K562 (cell line): ENCODE results near the gene JUND. TPM values are rescaled to one million over a fixed set of nuclear protein-coding genes. Genes with fewer than 3 reads are reported as not detected.
A peak's percentile ranks its signal among the peaks of the same experiment; 100 is the strongest.

Source experiments
- KLF6 ChIP-seq: fragments of 250-450 bp; sonication (Bioruptor Pico); IDR thresholded peaks from 2 replicates; pipeline ENCODE4 v1.4.0; 2020; ENCODE audit warnings: mild to moderate bottlenecking, moderate library complexity, borderline replicate concordance
- L3MBTL2 ChIP-seq: fragments of 450-650 bp; IDR thresholded peaks from 2 replicates; pipeline ENCODE4 v1.6.1; 2016; ENCODE audit warnings: mild to moderate bottlenecking, moderate library complexity
- NCOR1 ChIP-seq: fragments of 450-650 bp; IDR thresholded peaks from 2 replicates; pipeline ENCODE4 v1.6.1; 2016; ENCODE audit warnings: mild to moderate bottlenecking, moderate library complexity
- TAF1 ChIP-seq: IDR thresholded peaks from 2 replicates; pipeline ENCODE4 v1.6.1; 2011; ENCODE audit warnings: mild to moderate bottlenecking, low read length, moderate library complexity; ENCODE audit not compliant: insufficient read depth, control insufficient read depth, severe bottlenecking; ENCODE audit errors: extremely low read depth
- ZNF79 ChIP-seq: fragments of 250-450 bp; sonication (Bioruptor Pico); IDR thresholded peaks from 2 replicates; pipeline ENCODE4 v1.4.0; 2020; ENCODE audit warnings: low read depth, mild to moderate bottlenecking, moderate library complexity
- polyA plus RNA-seq, 8 experiments: library from polyadenylated mRNA; depleted of rRNA in 4 of 8; stranded (reverse) in 5 of 8; unstranded in 3 of 8; fragments of >200 nt; fragmentation: Nextera tagmentation in 2 of 8; fragmentation: Illumina TruSeq in 1 of 8; extraction: Ambion mirVana in 2 of 8; extraction: Trizol in 1 of 8; gene quantifications; 2 replicates each; pipeline versions ENCODE4 v1.2.1 to v1.2.3, GENCODE V29; 2011 to 2014; ENCODE audit warnings: inconsistent platforms in 1 of 8, missing spikeins in 1 of 8
- total RNA-seq, 7 experiments: library from RNA; depleted of rRNA in 6 of 7; stranded (reverse); fragments of >200 nt in 6 of 7; fragmentation: Illumina TruSeq in 2 of 7; extraction: Trizol in 2 of 7; gene quantifications; 2 replicates each; pipeline versions ENCODE4 v1.2.1 to v1.2.3, GENCODE V29; 2011 to 2021; ENCODE audit warnings: low replicate concordance in 1 of 7
- TF ChIP-seq, protein P1 (sequence below), 3 experiments: fragments of 200-800 bp in 1 of 3; fragments of 250-450 bp in 1 of 3; fragments of 450-650 bp in 1 of 3; sonication (Bioruptor Pico) in 1 of 3; sonication (Bioruptor generic) in 1 of 3; formaldehyde crosslinking in 1 of 3; IDR thresholded peaks; 2 replicates each; pipeline versions ENCODE4 v1.6.1 to v1.8.0; 2016 to 2022; ENCODE audit warnings: mild to moderate bottlenecking in 2 of 3, missing genetic modification characterization in 2 of 3, missing compliant biosample characterization in 1 of 3, moderate library complexity in 1 of 3
- TF ChIP-seq, protein P2 (sequence below): fragments of 450-650 bp; IDR thresholded peaks from 2 replicates; pipeline ENCODE4 v1.6.1; 2016; ENCODE audit warnings: mild to moderate bottlenecking, moderate library complexity

JUND gene
- total and polyA plus RNA-seq, 9 of the 15 experiments (the other 6 are each of a cell fraction or from before 2014, with no cell fraction given): 6.4 to 286 (median 42.3) TPM

DNA sequence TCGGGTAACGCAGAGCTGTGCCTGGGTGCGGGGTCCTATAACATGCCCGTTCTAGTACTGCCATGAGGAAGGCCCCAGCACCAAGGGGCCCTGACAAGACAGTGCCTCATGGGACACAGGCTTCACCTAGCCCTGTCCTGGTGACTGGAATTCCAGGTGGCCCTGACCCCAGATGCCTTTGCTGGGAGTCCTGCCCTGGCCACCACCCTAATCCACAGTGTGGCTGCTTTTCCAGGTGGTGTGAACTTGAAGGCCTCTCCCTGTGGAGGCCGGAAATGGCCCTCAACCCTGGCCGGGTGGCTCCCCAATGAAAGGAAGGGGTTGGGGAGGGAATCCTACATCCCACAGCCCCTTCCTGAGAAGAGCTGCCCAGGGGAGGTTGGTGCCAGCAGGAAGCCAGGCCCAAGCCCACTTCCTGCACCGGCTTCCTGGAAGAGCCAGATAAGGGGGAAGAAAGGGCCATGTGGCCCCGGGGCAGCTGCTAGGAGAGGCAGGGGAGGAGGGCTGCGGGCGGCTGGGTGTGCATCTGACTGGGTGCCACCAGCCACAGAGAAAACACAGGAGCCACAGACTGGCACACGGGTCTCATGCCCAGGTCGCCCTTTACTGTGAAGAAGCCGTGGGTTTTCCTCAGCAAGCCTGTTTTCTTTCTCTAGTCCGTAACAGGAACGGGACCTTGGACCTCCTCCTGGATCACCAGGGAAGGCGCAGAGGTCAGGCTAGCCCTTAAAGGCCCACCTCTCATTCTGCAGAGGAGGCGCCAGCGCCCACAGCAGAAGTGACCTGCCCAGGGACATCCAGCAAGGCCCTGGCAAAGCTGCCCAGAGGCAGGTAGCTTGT, 36.8 kb upstream of the JUND start (continued):
- TF ChIP-seq, protein P1, sequence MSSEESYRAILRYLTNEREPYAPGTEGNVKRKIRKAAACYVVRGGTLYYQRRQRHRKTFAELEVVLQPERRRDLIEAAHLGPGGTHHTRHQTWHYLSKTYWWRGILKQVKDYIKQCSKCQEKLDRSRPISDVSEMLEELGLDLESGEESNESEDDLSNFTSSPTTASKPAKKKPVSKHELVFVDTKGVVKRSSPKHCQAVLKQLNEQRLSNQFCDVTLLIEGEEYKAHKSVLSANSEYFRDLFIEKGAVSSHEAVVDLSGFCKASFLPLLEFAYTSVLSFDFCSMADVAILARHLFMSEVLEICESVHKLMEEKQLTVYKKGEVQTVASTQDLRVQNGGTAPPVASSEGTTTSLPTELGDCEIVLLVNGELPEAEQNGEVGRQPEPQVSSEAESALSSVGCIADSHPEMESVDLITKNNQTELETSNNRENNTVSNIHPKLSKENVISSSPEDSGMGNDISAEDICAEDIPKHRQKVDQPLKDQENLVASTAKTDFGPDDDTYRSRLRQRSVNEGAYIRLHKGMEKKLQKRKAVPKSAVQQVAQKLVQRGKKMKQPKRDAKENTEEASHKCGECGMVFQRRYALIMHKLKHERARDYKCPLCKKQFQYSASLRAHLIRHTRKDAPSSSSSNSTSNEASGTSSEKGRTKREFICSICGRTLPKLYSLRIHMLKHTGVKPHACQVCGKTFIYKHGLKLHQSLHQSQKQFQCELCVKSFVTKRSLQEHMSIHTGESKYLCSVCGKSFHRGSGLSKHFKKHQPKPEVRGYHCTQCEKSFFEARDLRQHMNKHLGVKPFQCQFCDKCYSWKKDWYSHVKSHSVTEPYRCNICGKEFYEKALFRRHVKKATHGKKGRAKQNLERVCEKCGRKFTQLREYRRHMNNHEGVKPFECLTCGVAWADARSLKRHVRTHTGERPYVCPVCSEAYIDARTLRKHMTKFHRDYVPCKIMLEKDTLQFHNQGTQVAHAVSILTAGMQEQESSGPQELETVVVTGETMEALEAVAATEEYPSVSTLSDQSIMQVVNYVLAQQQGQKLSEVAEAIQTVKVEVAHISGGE (CRISPR knock-in tag; IDR thresholded peaks at IDR 0.05): peak in 1 of 3 experiments; percentile 60; a peak in 1 of 6 replicates
- TF ChIP-seq KLF6 (CRISPR knock-in tag): 0 out of 2 replicates have a peak, but pooled peaks have one; percentile 40
- TF ChIP-seq ZNF79 (CRISPR knock-in tag): peak; percentile 15; the same call in 1 of the 2 replicates
- TF ChIP-seq, protein P2, sequence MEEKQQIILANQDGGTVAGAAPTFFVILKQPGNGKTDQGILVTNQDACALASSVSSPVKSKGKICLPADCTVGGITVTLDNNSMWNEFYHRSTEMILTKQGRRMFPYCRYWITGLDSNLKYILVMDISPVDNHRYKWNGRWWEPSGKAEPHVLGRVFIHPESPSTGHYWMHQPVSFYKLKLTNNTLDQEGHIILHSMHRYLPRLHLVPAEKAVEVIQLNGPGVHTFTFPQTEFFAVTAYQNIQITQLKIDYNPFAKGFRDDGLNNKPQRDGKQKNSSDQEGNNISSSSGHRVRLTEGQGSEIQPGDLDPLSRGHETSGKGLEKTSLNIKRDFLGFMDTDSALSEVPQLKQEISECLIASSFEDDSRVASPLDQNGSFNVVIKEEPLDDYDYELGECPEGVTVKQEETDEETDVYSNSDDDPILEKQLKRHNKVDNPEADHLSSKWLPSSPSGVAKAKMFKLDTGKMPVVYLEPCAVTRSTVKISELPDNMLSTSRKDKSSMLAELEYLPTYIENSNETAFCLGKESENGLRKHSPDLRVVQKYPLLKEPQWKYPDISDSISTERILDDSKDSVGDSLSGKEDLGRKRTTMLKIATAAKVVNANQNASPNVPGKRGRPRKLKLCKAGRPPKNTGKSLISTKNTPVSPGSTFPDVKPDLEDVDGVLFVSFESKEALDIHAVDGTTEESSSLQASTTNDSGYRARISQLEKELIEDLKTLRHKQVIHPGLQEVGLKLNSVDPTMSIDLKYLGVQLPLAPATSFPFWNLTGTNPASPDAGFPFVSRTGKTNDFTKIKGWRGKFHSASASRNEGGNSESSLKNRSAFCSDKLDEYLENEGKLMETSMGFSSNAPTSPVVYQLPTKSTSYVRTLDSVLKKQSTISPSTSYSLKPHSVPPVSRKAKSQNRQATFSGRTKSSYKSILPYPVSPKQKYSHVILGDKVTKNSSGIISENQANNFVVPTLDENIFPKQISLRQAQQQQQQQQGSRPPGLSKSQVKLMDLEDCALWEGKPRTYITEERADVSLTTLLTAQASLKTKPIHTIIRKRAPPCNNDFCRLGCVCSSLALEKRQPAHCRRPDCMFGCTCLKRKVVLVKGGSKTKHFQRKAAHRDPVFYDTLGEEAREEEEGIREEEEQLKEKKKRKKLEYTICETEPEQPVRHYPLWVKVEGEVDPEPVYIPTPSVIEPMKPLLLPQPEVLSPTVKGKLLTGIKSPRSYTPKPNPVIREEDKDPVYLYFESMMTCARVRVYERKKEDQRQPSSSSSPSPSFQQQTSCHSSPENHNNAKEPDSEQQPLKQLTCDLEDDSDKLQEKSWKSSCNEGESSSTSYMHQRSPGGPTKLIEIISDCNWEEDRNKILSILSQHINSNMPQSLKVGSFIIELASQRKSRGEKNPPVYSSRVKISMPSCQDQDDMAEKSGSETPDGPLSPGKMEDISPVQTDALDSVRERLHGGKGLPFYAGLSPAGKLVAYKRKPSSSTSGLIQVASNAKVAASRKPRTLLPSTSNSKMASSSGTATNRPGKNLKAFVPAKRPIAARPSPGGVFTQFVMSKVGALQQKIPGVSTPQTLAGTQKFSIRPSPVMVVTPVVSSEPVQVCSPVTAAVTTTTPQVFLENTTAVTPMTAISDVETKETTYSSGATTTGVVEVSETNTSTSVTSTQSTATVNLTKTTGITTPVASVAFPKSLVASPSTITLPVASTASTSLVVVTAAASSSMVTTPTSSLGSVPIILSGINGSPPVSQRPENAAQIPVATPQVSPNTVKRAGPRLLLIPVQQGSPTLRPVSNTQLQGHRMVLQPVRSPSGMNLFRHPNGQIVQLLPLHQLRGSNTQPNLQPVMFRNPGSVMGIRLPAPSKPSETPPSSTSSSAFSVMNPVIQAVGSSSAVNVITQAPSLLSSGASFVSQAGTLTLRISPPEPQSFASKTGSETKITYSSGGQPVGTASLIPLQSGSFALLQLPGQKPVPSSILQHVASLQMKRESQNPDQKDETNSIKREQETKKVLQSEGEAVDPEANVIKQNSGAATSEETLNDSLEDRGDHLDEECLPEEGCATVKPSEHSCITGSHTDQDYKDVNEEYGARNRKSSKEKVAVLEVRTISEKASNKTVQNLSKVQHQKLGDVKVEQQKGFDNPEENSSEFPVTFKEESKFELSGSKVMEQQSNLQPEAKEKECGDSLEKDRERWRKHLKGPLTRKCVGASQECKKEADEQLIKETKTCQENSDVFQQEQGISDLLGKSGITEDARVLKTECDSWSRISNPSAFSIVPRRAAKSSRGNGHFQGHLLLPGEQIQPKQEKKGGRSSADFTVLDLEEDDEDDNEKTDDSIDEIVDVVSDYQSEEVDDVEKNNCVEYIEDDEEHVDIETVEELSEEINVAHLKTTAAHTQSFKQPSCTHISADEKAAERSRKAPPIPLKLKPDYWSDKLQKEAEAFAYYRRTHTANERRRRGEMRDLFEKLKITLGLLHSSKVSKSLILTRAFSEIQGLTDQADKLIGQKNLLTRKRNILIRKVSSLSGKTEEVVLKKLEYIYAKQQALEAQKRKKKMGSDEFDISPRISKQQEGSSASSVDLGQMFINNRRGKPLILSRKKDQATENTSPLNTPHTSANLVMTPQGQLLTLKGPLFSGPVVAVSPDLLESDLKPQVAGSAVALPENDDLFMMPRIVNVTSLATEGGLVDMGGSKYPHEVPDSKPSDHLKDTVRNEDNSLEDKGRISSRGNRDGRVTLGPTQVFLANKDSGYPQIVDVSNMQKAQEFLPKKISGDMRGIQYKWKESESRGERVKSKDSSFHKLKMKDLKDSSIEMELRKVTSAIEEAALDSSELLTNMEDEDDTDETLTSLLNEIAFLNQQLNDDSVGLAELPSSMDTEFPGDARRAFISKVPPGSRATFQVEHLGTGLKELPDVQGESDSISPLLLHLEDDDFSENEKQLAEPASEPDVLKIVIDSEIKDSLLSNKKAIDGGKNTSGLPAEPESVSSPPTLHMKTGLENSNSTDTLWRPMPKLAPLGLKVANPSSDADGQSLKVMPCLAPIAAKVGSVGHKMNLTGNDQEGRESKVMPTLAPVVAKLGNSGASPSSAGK: peak; percentile 73
- peak; percentile 29 for TF ChIP-seq TAF1
- peak; percentile 45; the same call in 1 of the 2 replicates for TF ChIP-seq NCOR1
- TF ChIP-seq L3MBTL2: peak; percentile 73
